Right atrium auricular region (tissue), 2 donors: ENCODE data around the gene SMAD6. TPM values are rescaled to one million over a fixed set of nuclear protein-coding genes. Genes with fewer than 3 reads are reported as not detected.

ENCODE experiments used
- DNase-seq: peaks from one replicate; pipeline ENCODE4 v3.0.0-alpha.2; 2019; ENCODE audit warnings: low spot score
- H3K27ac ChIP-seq, 2 donors: fragments of 200-600 bp; sonication (generic); 1 replicate in 1 of 2; 2 replicates in 1 of 2; pipeline ENCODE4 v1.5.1; 2016 to 2019
- H3K27me3 ChIP-seq, 2 donors: fragments of 200-600 bp; sonication (generic); one replicate each; pipeline versions ENCODE4 v1.5.1 to v1.6.0; 2017 to 2019
- H3K36me3 ChIP-seq: fragments of 200-600 bp; sonication (generic); one replicate; pipeline ENCODE4 v1.5.1; 2016
- H3K4me1 ChIP-seq, 2 donors: fragments of 200-600 bp; sonication (generic); one replicate each; pipeline versions ENCODE4 v1.5.1 to v1.6.0; 2017 to 2019
- H3K4me3 ChIP-seq, 2 donors: fragments of 200-600 bp; sonication (generic); 1 replicate in 1 of 2; 2 replicates in 1 of 2; pipeline ENCODE4 v1.5.1; 2017 to 2019; ENCODE audit warnings: mild to moderate bottlenecking in 1 of 2, moderate library complexity in 1 of 2
- H3K9me3 ChIP-seq, 2 donors: fragments of 200-600 bp; sonication (generic); one replicate each; pipeline ENCODE4 v1.5.1; 2019
- CTCF ChIP-seq, 2 donors: fragments of 200-600 bp; sonication (generic); IDR thresholded peaks; one replicate each; pipeline ENCODE4 v1.5.1; 2019; ENCODE audit warnings: antibody characterized with exemption in 2 of 2
- total RNA-seq, 2 donors: library from RNA; depleted of rRNA; stranded (reverse); fragments of >200 nt; gene quantifications; one replicate each; pipeline ENCODE4 v1.1.0, GENCODE V29; 2016

Gene SMAD6
- total RNA-seq, 2 donors from 2014 or later, result 20.8 to 104 TPM

- H3K4me1 ChIP-seq, result peaks cover 0 to 53% of the 10 kb centered on the region in 2 donors
- peak overlapping the region; percentile 72 to 78 for H3K27ac ChIP-seq
- H3K4me3 ChIP-seq, result peak overlapping the region; percentile 69 to 75
- no peaks in the 10 kb centered on the region for H3K27me3 ChIP-seq
- TF ChIP-seq CTCF (IDR thresholded peaks at IDR 0.05), result no peak
- no peak for DNase-seq
- no peaks in the 10 kb centered on the region for H3K36me3 ChIP-seq
- no peaks in the 10 kb centered on the region for H3K9me3 ChIP-seq
These were observed 2.7 kb downstream of the SMAD6 start for GRCh38 chr15:66704803-66705153.

GRCh38 chr15:66705277-66706146 lies 3.5 kb downstream of the SMAD6 start:
- Histone ChIP-seq H3K9me3 (no peaks in the 10 kb centered on the region), H3K27ac (peak overlapping the region; percentile 72 to 78), H3K27me3 (no peaks in the 10 kb centered on the region), H3K4me1 (peaks cover 0 to 50% of the 10 kb centered on the region in 2 donors), H3K4me3 (peak overlapping the region; percentile 69 to 75), H3K36me3 (no peaks in the 10 kb centered on the region)
- no peak for DNase-seq
- TF ChIP-seq CTCF (IDR thresholded peaks at IDR 0.05), result no peak

- peak in 1 of 2 donors; percentile 55 for TF ChIP-seq CTCF (IDR thresholded peaks at IDR 0.05)
- peaks cover 0 to 47% of the 10 kb centered on the region in 2 donors for H3K4me1 ChIP-seq
- no peaks in the 10 kb centered on the region for H3K36me3 ChIP-seq
- H3K27me3 ChIP-seq, result no peaks in the 10 kb centered on the region
- peak overlapping the region; percentile 69 to 72 for H3K27ac ChIP-seq
- H3K4me3 ChIP-seq, result peak overlapping the region in 1 of 2 donors; percentile 75
- H3K9me3 ChIP-seq, result no peaks in the 10 kb centered on the region
- DNase-seq, result no peak
These were observed 4.2 kb downstream of the SMAD6 start for GRCh38 chr15:66706225-66706732.

- DNase-seq, result no peak
- Histone ChIP-seq H3K27me3 (no peaks in the 10 kb centered on the region), H3K27ac (peak overlapping the region; percentile 69 to 72), H3K4me3 (peak overlapping the region; percentile 16 to 75), H3K9me3 (no peaks in the 10 kb centered on the region), H3K4me1 (peaks cover 0 to 47% of the 10 kb centered on the region in 2 donors), H3K36me3 (no peaks in the 10 kb centered on the region)
- no peak for TF ChIP-seq CTCF (IDR thresholded peaks at IDR 0.05)
These were observed 4.8 kb downstream of the SMAD6 start for GRCh38 chr15:66706840-66707239.

- TF ChIP-seq CTCF (IDR thresholded peaks at IDR 0.05), result peak in 1 of 2 donors; percentile 25
- H3K4me1 ChIP-seq, result peaks cover 0 to 45% of the 10 kb centered on the region in 2 donors
- peak overlapping the region; percentile 16 to 75 for H3K4me3 ChIP-seq
- peak overlapping the region; percentile 69 to 72 for H3K27ac ChIP-seq
- no peak for DNase-seq
- H3K9me3 ChIP-seq, result no peaks in the 10 kb centered on the region
- H3K36me3 ChIP-seq, result no peaks in the 10 kb centered on the region
- H3K27me3 ChIP-seq, result no peaks in the 10 kb centered on the region
These were observed 5.5 kb downstream of the SMAD6 start for GRCh38 chr15:66707310-66708082.
